GM19467 (cell line): ENCODE measurements around the gene PATL1.

Experiments used
- ATAC-seq: cut with Tn5 transposase; IDR thresholded peaks from one replicate; pipeline ENCODE4 v1.9.1; 2021; ENCODE audit warnings: mild to moderate bottlenecking, moderate library complexity; ENCODE audit not compliant: unreplicated experiment

PATL1 gene

DNA sequence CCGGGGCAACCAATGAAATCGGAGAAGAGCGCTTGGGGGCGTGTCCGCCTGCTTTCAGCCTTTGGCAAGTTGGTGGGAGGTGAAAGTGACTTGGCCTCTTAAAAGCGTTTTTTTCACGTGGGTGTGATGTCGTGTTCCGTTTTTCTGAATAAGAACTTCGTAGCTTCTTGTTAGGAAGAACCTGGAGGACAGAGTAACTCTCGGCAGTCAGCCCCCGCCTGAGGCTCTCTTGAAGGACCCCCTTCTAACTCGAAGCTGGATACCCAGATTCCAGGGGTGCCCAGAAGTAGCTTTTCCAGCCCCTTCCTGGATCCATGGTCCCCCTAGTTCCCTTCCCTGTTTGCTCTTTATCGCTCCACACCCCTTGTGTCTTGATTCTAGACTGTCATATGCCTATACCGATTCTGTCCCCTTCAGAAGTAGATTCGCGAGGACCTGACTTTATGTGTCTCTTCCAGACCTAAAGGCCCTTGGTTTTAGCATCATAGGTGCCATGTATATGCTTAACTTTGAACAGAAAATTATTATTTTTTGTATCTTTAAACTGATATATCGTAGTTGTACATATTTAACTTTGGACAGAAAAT, 52.3 kb downstream of the PATL1 start:
- ATAC-seq: no peak

DNA sequence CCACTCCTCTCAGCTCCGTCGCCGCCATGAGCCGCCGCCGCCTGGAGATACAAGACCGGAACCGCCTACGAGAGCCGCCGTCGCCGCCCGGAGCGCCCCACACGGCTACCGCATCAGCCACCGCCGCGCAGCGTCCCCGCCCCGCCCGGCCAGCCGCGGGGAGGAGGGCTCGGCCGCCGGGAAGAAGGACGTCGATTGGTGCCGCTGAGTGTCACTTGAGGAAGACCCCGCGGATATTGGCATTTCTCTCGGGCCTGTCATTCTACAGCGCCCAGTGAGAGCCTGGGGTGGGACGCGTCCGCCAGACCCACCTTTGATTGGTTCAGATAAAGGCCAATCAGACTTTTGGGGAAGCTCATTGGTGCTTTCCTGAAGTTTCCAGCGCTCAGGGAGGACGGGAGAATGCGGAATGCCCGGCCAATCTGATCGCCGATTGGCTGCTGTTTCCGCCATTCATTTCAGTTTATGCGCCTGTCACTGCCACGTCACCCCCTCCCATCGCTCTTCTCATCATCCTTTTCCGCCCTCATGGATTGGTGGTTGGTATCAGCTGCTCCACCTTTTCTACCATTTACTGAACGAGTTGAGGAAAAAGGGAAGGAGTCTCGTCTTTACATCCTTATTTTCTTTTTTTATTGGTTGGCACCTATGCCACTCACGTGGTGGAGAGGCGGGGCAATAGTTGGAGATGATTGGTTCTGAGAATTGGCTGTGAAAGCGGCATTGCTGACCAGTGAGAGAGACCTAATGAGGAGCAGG, 53.0 kb downstream of the PATL1 start, which contains the start of gene OSBP:
TSS of gene OSBP (minus strand) at position 138 of the 759 bp plus-strand sequence. CDS start at position 28, 110 bp downstream.
- peak; percentile 85 for ATAC-seq

DNA sequence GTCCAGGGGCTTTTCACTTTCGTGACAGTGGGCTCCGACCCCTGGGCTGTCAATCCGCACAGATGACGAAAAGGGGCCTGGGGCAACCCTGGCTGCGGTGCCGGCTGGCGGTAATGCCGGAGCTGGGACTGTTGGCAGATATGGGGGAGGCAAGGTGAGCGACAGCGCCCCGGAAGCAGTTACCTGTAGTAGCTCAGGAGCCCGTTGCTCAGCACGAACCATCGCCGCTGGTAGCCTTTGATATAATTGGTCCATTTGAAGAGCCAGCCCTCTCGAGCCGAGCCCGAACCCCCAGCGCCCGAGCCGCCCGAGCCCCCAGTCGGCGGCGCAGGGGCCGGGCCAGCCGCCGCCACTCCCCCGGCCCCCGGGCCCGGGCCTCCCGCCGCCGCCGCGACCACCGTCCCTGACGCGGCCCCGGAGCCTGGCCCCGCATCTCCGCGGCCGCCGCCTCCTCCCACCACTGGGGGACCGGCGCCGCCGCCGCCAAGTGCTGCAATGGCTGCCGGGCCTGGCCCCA, 53.7 kb downstream of the PATL1 start:
- ATAC-seq: peak; percentile 8

DNA sequence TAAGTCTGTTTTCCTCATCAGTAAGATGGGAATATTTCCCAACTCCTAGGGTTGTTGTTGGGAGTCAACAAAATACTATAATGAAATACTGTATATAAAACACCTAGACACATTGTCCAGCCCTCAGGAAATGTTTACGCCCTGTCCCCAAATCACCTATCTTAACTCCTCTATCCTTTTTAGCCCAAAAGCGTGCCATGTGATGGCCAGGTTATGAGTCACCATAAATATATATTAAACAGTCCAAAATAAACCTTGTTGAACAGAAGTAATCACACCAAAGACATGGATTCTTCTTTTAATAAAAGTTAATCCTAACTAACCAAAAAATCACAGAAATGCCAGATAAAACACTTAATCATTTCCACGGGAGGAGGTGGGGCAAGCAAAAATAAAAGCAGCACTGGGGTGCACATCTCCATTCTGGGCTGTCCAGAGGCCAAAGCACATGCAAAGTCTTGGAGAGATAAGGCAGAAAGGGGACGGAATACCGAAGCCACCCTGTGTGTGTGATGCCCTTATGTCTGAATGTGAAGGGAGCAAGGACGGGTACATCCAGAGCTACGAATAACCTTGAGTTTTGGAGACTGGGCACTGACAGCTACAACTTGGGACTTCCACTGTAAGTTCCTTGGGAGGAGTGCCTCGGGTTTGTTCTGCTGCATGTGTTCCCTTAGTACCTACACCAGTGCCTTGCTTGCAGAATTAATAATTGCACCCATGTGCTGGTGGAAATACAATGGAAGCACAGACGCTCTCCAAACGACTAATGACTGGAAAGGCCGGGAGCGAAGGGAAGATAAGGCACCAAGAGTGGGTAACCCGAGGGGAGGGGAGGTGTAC, 54.3 kb downstream of the PATL1 start:
- no peak for ATAC-seq

DNA sequence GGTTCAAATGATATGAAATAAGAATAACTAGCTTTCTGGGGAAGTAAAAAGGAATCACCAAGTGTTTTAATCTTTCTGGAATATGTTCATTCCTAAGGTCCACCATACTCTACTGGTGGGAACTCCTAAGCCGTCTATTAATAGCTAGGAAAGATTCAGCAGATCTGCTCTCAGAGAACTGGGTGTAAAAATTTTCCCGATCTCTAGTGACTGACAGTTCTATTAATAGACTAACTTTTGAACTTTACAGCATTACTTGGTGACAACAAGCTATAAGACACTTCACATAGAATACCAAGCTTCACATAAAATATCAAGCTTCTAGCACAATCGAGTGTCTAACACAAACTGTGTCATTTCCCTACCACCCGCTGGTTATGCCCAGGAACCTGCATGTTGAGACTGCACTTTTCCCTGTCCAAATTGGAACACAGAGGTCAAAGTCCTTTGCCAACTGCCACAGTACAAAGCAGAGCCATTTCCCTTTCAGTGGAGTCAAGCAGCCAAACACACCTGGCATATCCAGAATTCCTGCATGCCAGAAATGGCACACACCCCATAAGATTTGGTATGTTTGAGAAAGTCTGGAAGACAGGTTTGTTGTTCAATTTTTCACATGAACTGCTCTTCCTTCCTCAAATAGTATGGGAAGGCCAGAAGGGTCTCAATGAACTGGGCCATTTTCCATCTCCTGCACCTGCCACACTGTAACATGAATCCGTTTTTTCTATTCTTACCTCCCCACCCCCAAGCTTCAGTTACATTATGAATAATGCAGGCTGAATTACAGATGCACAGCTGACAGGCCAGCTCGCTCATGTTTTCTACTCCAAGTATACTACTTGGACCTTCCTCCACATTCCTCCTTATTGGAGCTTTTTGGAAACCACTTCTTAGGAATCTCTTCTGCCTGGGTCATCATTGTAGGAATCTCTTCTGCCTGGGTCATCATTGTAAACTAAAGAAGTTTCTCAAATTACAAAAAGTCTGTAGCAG, 57.0 kb downstream of the PATL1 start:
- ATAC-seq: no peak

DNA sequence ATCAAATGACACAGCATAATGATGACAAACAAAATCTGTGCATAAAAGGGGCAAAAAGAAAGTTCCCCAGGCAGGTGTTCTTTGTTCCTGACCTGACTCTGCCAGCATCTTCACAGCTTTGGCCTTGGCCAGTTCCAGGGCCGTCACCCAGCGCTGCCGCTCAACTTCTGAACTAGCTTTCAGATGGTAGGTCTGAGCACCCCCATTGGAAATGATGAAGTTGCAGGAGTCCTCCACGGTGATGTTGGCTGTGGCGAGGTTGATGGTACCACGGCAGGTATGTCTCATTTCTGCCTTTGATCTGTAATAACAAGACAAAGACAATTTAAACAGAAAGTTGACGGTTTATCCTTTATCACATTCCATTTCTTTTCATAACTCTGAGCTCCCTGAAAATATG, 58.5 kb downstream of the PATL1 start:
- no peak for ATAC-seq

DNA sequence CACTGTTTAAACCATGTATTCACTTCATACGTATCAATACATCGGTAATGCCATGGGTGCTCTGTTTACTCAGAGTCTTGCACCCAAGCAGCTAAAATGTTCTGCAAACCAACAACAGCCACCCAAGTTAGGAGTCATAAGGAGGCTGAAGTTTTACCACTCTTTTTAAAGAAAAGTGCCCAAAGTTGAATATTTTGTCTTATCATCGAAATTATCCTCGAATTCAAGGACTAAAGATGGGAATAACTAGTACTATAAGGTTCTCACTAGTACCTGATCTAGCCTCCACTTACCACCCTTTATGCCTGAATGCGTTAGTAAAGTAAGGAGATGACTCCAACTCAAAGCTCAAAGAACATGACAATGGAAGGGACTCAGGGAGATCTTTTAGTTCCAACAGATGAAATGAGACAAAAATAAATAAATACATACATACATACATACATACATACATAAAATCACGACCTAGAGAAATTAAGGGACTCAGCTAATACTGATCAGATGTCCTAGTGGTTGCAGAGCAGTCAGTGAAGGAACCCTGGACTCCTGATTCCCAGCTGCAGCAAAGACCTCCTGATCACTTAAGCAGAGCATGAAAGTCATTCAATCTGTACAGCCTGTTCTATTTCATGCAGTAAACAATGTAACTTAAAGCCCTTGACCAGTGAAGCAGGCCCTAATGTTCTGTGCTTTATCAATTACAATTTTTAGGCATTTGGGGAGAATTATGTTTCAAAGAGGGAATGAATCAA, 61.0 kb downstream of the PATL1 start:
- ATAC-seq: no peak

DNA sequence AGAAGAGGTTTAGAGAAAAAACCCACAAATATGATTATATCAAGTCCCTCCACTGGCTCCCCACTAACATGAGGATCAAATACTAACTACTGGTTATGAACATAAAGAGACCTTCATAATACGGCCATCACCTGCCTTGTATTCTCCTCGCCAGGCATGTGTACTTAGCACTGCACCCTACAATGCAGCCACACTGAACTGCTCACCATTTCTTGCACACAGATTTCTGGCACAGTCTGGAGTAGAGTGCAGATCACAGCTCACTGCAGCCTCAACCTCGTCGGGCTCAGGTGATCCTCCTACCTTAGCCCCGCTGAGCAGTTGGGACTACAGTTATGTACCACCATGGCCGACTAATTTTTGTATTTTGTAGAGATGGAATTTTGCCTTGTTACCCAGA, 66.4 kb downstream of the PATL1 start:
- no peak for ATAC-seq

DNA sequence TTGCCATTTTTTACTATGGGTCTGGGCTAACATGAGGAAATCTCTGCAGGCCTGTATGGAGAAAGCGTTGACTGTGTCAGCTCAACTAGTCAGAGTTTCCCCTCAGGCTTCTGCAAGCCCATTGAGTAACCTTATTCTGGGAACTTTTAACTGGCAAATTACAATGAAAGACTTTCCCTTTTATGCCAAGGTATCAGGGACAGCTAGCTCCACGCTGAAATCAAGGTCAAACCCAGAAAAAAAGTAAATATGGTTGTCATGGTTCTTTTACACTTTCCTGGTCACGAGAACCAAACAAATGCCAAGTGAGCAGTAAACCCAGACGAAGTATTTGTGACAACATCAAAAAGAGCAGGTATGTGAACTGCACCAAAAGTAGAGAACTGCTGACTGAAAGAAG, 67.0 kb downstream of the PATL1 start:
- no peak for ATAC-seq

DNA sequence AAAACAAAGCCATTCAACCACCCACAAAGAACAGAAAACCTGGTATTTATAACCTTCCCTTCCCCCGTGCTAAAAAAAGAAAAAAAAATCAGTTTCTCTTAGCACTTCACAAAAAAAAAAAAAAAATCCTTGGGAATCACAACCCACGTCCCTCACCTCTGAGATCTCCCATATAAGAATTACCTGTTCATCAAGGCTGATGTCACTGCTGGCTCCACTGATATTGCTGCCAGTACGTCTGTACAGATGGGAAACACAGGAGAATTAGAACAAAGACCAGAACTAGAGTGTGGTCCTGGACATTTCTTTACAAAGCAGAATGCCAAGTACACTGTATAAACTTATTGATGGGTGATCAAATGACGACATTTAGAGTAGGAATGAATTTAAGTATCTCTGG, 68.2 kb downstream of the PATL1 start:
- ATAC-seq: no peak

DNA sequence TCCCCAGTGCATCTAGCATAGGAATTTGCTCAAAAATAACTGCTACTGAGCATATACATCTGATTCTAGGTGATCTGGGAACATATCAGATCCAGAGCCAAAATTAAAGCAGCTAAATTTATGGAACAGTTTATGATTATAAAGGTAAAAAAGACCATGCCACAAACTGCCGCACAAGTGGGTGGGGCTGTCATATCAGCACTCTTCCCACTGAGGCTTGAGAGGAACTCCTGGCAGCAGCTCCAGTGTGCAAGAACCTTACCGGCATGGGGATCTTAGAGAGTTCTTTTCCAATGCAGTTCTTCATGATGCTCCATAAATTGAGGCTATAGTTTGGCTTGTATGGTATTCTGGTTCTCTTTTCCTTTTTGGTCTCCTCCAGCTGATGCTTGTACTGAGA, 68.6 kb downstream of the PATL1 start:
- ATAC-seq: no peak

DNA sequence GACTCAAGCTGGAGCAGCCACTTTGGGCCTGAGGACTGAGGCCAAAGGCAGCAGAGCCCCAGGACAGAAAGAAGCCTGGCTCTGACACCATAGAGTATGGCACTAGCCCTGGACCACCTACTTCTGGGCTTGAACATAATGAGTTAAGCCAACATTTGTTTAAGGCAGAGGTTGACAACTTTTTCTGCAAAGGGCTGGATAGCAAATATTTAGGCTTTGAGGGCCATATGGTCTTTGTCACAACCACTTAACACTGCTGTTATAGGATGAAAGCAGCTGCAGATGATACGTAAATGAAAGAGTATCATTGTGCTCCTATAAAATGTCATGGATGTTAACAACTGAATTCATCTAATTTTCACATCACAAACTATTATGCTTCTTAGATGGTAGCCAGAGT, 69.9 kb downstream of the PATL1 start:
- ATAC-seq: no peak
